ENCODE results near the gene OPCML. TPM values are rescaled to one million over a fixed set of nuclear protein-coding genes. Genes with fewer than 3 reads are reported as not detected.

The OPCML gene
- total RNA-seq, 3 donors from 2014 or later (not counting 1 experiment from before 2014, with no cell fraction given) = not detected

GRCh38 chr11:132639403-132639802 lies 892.9 kb downstream of the OPCML start:
- Mint-ChIP-seq H3K36me3 (no peaks in the 10 kb centered on the region), H3K27ac (no peak overlapping the region), H3K4me1 (no peaks in the 10 kb centered on the region), H3K4me3 (no peak overlapping the region), H3K9me3 (peaks cover 7 to 14% of the 10 kb centered on the region in 2 donors), H3K27me3 (ENCODE audit: low read depth in 2 of 2) (peaks cover 0 to 4% of the 10 kb centered on the region in 2 donors)
- Histone ChIP-seq H3K27me3 (ENCODE audit: control insufficient read depth, insufficient read depth, low read length) (no peaks in the 10 kb centered on the region), H3K4me3 (ENCODE audit: low read length) (no peak overlapping the region), H3K4me1 (ENCODE audit: control insufficient read depth, insufficient read depth, low read length) (no peaks in the 10 kb centered on the region), H3K27ac (ENCODE audit: low read length) (no peak overlapping the region), H3K9me3 (ENCODE audit: control insufficient read depth, insufficient read depth, low read length) (peaks cover 4% of the 10 kb centered on the region), H3K36me3 (ENCODE audit: control insufficient read depth, insufficient read depth, low read length) (no peaks in the 10 kb centered on the region)
- no peak for TF ChIP-seq CTCF (IDR thresholded peaks at IDR 0.05)
- DNase-seq (no peak), ATAC-seq (no peak)
- 69% methylated on average over 3 of the region's 3 CpGs for WGBS (ENCODE audit: insufficient coverage)
- intact Hi-C loops (cut with micrococcal nuclease) = no loop called here

GRCh38 chr11:132638423-132638822 lies 893.9 kb downstream of the OPCML start:
- Histone ChIP-seq H3K36me3 (ENCODE audit: control insufficient read depth, insufficient read depth, low read length) (no peaks in the 10 kb centered on the region), H3K4me1 (ENCODE audit: control insufficient read depth, insufficient read depth, low read length) (no peaks in the 10 kb centered on the region), H3K4me3 (ENCODE audit: low read length) (no peak overlapping the region), H3K27ac (ENCODE audit: low read length) (no peak overlapping the region), H3K27me3 (ENCODE audit: control insufficient read depth, insufficient read depth, low read length) (no peaks in the 10 kb centered on the region), H3K9me3 (ENCODE audit: control insufficient read depth, insufficient read depth, low read length) (peaks cover 4% of the 10 kb centered on the region)
- H3K4me3 Mint-ChIP-seq = no peak overlapping the region
- ATAC-seq = no peak
- no peaks in the 10 kb centered on the region for H3K4me1 Mint-ChIP-seq
- DNase-seq = no peak
- no CpG with 5 or more reads among the region's 1 CpG for WGBS (ENCODE audit: insufficient coverage)
- TF ChIP-seq CTCF (IDR thresholded peaks at IDR 0.05) = no peak
- H3K27ac Mint-ChIP-seq = no peak overlapping the region
- peaks cover 5 to 12% of the 10 kb centered on the region in 2 donors for H3K9me3 Mint-ChIP-seq
- intact Hi-C loops (cut with micrococcal nuclease) = no loop called here
- no peaks in the 10 kb centered on the region for H3K36me3 Mint-ChIP-seq
- peaks cover 0 to under 1% of the 10 kb centered on the region in 2 donors for H3K27me3 Mint-ChIP-seq (ENCODE audit: low read depth in 2 of 2)

GRCh38 chr11:132636523-132636922 lies 895.8 kb downstream of the OPCML start:
- no peaks in the 10 kb centered on the region for H3K36me3 Mint-ChIP-seq
- Histone ChIP-seq H3K27ac (ENCODE audit: low read length) (no peak overlapping the region), H3K4me1 (ENCODE audit: control insufficient read depth, insufficient read depth, low read length) (no peaks in the 10 kb centered on the region), H3K9me3 (ENCODE audit: control insufficient read depth, insufficient read depth, low read length) (no peaks in the 10 kb centered on the region), H3K4me3 (ENCODE audit: low read length) (no peak overlapping the region), H3K36me3 (ENCODE audit: control insufficient read depth, insufficient read depth, low read length) (no peaks in the 10 kb centered on the region), H3K27me3 (ENCODE audit: control insufficient read depth, insufficient read depth, low read length) (no peaks in the 10 kb centered on the region)
- TF ChIP-seq CTCF (IDR thresholded peaks at IDR 0.05) = no peak
- intact Hi-C loops (cut with micrococcal nuclease) = no loop called here
- no peaks in the 10 kb centered on the region for H3K4me1 Mint-ChIP-seq
- ATAC-seq (no peak), DNase-seq (no peak)
- no peak overlapping the region for H3K27ac Mint-ChIP-seq
- peaks cover 5 to 10% of the 10 kb centered on the region in 2 donors for H3K9me3 Mint-ChIP-seq
- H3K4me3 Mint-ChIP-seq = no peak overlapping the region
- no peaks in the 10 kb centered on the region for H3K27me3 Mint-ChIP-seq (ENCODE audit: low read depth in 2 of 2)
- WGBS (ENCODE audit: insufficient coverage) = 88% methylated on average over 1 of the region's 4 CpGs

- Histone ChIP-seq H3K27ac (ENCODE audit: low read length) (no peak overlapping the region), H3K9me3 (ENCODE audit: control insufficient read depth, insufficient read depth, low read length) (no peaks in the 10 kb centered on the region), H3K27me3 (ENCODE audit: control insufficient read depth, insufficient read depth, low read length) (no peaks in the 10 kb centered on the region), H3K36me3 (ENCODE audit: control insufficient read depth, insufficient read depth, low read length) (no peaks in the 10 kb centered on the region), H3K4me3 (ENCODE audit: low read length) (no peak overlapping the region), H3K4me1 (ENCODE audit: control insufficient read depth, insufficient read depth, low read length) (no peaks in the 10 kb centered on the region)
- intact Hi-C loops (cut with micrococcal nuclease) = no loop called here
- no peak for ATAC-seq
- DNase-seq = no peak
- Mint-ChIP-seq H3K36me3 (no peaks in the 10 kb centered on the region), H3K27ac (no peak overlapping the region), H3K4me1 (no peaks in the 10 kb centered on the region), H3K9me3 (peaks cover 7 to 8% of the 10 kb centered on the region in 2 donors), H3K27me3 (ENCODE audit: low read depth in 2 of 2) (no peaks in the 10 kb centered on the region), H3K4me3 (no peak overlapping the region)
- TF ChIP-seq CTCF (IDR thresholded peaks at IDR 0.05) = no peak
- 77% methylated on average over 8 of the region's 9 CpGs for WGBS (ENCODE audit: insufficient coverage)
Observed at GRCh38 chr11:132632641-132633124, 899.6 kb downstream of the OPCML start.

All from natural killer cell (primary cell).